Measurements from ENCODE around the gene HIF1AN.

- no peak for TF ChIP-seq CTCF (IDR thresholded peaks at IDR 0.05)
- TF ChIP-seq POLR2A (IDR thresholded peaks at IDR 0.05): no peak
These were observed 4.0 kb upstream of the HIF1AN start for GRCh38 chr10:100531761-100532160.
